ENCODE data around the gene SEMA4A.

SEMA4A gene

DNA sequence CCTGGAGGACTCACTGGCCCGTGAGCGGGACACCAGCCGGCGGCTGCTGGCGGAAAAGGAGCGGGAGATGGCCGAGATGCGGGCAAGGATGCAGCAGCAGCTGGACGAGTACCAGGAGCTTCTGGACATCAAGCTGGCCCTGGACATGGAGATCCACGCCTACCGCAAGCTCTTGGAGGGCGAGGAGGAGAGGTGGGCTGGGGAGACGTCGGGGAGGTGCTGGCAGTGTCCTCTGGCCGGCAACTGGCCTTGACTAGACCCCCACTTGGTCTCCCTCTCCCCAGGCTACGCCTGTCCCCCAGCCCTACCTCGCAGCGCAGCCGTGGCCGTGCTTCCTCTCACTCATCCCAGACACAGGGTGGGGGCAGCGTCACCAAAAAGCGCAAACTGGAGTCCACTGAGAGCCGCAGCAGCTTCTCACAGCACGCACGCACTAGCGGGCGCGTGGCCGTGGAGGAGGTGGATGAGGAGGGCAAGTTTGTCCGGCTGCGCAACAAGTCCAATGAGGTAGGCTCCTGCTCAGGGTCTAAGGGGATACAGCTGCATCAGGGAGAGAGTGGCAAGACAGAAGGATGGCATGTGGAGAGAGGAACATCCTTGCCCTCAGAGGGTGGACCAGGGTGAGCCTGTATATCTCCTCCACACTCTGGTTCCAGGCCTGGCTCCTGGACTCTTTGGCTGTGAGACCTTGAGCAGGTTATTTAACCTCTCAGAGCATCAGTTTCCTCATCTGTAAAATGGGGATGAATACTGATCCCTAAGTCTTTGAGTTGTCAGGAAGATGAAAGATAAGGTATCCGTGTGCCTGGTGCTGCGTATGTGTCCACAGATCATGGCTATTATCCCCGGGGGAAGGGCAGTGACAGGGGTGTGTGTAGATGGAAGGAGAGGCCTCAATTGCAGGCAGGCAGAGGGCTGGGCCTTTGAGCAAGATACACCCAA is 17.2 kb upstream of the SEMA4A start:
- no peak for DNase-seq (ENCODE audit: low read depth)

DNA sequence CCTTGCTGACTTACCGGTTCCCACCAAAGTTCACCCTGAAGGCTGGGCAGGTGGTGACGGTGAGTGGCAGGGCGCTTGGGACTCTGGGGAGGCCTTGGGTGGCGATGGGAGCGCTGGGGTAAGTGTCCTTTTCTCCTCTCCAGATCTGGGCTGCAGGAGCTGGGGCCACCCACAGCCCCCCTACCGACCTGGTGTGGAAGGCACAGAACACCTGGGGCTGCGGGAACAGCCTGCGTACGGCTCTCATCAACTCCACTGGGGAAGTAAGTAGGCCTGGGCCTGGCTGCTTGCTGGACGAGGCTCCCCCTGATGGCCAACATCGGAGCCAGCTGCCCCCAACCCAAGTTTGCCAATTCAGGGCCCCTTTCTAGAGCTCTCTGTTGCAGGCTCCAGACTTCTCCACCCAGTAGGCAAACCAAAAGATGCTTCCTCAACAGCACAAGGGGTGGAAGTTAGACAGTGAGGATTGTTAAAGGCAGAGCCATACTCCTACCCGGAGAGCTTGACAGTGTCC is 16.4 kb upstream of the SEMA4A start:
- DNase-seq (ENCODE audit: low read depth) = no peak

GRCh38 chr1:156138458-156138867 is 14.9 kb upstream of the SEMA4A start:
- no peak for DNase-seq (ENCODE audit: low read depth)

GRCh38 chr1:156140879-156141707 is 12.3 kb upstream of the SEMA4A start:
- DNase-seq (ENCODE audit: low read depth) = no peak

GRCh38 chr1:156143765-156144489 is 9.5 kb upstream of the SEMA4A start:
- DNase-seq (ENCODE audit: low read depth) = peak; percentile 69

DNA sequence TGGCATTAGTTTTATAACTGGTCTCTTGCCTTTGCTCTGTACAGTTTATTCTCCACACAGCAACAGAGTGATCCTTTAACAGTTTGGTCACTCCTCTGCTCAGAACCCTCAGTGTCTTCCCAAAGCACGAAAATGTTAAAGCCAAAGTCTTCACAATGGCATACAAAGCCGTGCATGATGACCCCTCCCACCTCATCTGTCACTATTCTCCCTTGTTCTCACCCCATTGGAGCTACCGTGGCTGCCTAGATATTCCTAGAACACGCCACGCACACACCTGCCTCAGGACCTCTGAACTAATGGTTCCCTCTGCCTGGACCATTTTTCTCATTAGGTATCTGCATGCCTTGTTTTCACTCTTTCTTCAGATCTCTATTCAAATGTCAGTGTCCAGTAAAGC is 8.6 kb upstream of the SEMA4A start:
- no peak for DNase-seq (ENCODE audit: low read depth)

DNA sequence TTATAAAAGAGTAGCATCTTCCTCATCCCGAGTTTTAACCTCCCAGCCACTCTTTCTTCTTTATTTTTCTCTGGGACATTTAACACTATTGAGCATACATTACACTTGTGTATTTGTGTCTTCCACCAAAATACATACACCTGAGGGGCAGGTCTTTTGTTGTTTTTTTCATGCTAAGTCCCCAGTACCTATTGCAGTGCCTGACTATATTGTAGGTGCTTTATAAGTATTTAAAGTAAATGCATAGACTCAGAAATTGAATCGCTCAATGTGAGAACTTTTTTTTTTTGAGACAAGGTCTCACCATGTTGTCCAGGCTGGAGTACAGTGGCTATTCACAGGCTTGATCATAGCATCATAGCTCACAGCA is 7.8 kb upstream of the SEMA4A start:
- no peak for DNase-seq (ENCODE audit: low read depth)

- DNase-seq (ENCODE audit: low read depth) = peak; percentile 95
Measured at GRCh38 chr1:156146020-156146768, 7.2 kb upstream of the SEMA4A start.

GRCh38 chr1:156146769-156147405 is 6.5 kb upstream of the SEMA4A start:
- no peak for DNase-seq (ENCODE audit: low read depth)

DNA sequence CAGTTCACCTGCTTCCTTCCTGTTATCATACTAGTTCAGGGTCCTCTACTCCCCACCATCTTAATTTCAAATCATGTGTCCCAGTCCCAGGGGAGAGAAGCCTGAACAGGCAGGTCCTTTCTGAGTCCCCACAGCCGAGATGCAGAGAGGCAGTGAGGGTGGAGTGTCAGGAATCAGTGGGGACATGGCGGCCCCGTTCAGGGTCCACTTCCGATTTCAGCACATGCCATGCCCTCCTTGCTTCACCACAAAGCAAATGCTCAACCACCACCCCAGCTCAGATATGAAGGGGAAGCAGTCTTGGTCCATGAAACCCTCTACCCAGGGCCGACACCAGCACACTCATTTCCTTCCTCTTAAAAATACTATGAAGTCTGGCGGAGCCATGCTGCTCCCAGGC is 5.2 kb upstream of the SEMA4A start:
- DNase-seq (ENCODE audit: low read depth) = no peak

GRCh38 chr1:156149374-156150332 is 3.7 kb upstream of the SEMA4A start:
- DNase-seq (ENCODE audit: low read depth) = no peak

DNA sequence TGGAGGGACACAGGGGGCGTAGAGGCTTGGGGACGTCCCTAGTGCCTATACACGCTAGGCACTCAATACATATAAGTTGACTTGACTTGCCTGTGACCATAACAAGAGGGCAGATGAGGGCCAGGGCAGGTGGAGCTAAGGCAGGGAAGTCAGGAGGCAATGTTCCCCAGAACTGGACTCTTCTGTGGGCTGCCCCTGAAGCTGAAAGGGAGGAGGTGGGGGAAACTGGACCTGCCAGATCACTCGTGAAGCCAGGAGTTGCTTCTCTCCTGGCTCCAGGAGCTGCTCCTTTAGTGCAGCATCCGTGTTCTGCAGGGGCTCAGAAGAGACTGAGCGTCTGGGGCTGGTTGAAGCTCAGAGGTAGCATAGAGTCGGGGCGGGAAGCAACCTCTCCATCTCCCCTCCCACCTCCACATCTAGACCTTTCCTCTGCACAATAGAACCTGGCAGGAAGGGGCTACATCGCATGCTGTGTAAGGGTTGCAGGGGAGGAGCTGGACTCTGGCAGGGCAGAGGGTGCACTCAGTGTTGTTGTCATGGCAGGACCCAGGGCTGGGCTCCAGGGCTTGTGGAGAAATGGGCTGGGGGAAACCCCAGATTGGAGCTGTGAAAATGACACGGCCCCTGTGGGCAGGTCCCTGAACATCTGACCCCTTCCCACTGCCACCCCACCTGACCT is 2.9 kb upstream of the SEMA4A start:
- DNase-seq (ENCODE audit: low read depth) = no peak

- DNase-seq (ENCODE audit: low read depth) = peak; percentile 71
Measured at GRCh38 chr1:156151093-156151688, 2.2 kb upstream of the SEMA4A start.

GRCh38 chr1:156152628-156153027 is 757 bp upstream of the SEMA4A start:
- DNase-seq (ENCODE audit: low read depth) = peak; percentile 52

DNA sequence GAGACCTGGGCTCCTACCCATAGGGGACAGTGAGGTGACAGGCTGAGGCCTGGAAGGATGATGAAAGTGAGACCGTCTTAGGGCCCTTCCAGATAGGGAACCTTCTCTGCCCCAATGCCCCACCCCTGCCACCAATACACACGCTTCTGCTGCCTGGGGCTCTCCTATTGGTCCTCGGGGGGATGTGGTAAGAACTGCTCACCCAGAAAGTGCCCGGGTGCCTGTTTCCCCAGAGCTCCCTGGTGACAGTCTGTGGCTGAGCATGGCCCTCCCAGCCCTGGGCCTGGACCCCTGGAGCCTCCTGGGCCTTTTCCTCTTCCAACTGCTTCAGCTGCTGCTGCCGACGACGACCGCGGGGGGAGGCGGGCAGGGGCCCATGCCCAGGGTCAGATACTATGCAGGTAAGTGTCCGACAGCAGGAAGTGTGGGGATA is 948 bp downstream of the SEMA4A start:
- no peak for DNase-seq (ENCODE audit: low read depth)

GRCh38 chr1:156155756-156156510 is 2.5 kb downstream of the SEMA4A start:
- no peak for DNase-seq (ENCODE audit: low read depth)

GRCh38 chr1:156157506-156157905 is 4.1 kb downstream of the SEMA4A start:
- DNase-seq (ENCODE audit: low read depth) = no peak

- DNase-seq (ENCODE audit: low read depth) = no peak
Measured at GRCh38 chr1:156157966-156158365, 4.6 kb downstream of the SEMA4A start.

All from ELR (cell line).